CD4-positive, alpha-beta T cell treated with Interferon gamma for 1 hour (primary cell): ENCODE results near the gene CAPRIN2.

Experiments used
- DNase-seq: peaks from one replicate; pipeline ENCODE4 v3.0.0-alpha.2; 2020

CAPRIN2 gene

DNA sequence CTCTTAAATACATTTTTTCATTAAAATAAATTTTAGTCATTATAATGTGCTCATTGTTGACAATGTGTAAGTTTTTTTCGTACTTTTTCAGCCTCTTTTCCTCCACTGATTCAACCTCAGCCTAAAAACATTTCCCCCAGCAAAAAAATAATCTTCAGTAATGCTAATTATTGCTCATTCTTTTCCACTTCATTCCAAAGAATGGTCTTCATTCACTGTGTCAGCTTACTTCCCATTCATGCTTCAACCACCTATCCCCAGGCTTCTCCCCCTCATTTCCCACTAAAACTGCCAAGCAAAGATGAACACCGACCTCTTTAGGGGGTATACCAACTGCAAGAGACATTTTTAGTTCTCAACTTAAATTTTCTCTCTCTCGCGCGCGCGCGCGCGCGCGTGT lies 56.4 kb downstream of the CAPRIN2 start:
- no peak for DNase-seq

DNA sequence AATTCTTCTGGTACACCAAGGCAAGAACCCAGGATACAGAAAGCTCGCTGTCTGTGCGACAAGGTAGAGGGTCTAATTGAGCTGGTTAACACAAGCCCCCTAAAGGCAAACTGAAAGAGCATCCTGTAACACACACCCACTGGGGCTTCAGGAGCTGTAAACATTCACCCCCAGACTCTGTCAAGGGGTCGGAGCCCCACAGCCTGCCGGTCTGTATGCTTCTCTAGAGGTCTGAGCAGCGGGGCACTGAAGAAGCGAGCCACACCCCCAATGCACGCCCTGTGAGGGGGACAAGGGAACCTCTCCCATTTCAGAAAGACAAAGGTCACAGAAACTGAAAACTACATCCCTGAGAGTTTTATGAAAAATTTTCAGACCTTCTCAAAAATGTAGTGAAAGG lies 57.8 kb downstream of the CAPRIN2 start:
- DNase-seq = no peak

DNA sequence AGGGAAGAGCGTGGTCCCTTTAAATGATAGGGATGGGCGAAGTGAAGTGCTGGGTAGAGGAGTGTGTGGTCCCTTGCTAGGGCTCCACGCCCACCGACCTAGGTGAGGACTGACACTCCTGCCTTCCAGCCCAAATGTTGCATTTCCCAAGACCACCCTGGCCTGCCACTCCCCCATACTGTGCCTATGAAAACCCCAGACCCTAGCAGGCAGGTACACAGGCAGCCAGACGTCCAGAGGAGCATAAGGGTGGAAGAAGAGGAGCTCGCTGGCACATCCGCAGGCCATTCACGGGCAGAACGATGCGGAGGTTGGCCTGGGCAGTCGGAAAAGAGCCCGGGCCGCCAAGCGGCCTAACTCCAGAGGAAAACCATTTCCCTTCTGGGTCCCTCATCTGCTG lies 58.3 kb downstream of the CAPRIN2 start:
- DNase-seq = no peak

DNA sequence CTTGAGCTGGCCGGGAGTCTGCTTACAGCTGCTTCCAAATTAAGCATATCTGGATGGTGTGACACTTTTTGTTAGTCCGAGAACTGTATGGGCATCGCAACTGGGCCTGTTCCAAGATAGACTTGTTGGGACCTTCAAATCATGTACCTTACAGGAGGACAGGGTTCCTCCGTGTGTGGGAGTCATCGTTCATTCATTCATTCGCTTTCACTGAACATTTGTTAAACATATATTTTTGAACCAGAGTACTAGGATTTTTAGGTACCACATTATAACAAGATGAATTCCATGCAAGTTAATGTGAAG lies 58.7 kb downstream of the CAPRIN2 start:
- DNase-seq = no peak

DNA sequence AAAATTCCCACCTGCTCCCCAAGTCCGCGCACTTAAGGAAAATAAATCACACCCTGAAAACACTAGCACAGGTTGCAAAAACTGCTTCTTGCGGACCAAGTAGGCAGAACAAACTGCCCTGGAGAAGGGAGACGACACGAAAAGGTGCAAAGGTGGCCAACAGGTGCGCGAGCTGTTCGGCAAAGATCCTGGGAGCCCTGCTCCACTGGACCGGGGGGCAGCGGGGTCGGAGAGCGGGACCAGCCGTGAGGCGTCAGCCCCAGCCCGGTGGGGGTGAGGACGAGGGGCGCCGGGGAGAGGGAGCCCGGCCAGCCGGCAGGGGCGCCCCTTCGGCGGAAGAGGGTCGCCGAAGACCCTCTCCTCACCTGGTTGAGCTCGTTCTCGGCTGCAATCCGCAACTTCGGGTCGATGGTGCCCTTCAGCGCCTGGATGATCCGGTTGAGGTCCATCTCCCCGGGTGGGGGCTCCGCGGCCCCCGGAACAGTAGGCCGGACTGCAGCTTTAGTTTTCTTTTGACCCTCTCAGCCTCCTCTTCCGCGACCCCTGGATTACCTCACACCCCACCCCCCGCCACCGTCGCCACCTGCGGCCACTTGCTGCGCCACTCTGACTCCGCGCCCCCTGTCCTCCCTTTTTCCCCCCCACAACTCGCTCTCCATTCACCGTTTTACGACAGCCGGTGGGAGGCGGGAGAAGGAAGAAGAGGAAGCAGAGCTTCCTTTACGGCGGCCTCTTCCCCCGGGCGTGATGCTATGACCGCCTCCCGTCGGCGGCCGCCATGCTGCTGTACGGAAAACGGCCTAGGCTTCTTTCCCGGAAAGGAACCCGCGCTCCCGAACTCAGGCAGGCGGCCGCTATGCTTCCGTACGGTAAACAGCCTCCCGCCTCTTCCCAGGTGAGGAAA lies 59.3 kb downstream of the CAPRIN2 start, which contains the start of gene IPO8:
Gene IPO8, minus strand, starts transcription at position 671 of the 904 bp plus-strand sequence. Its CDS starts 222 bp downstream, at position 449.
- DNase-seq = peak; percentile 88

DNA sequence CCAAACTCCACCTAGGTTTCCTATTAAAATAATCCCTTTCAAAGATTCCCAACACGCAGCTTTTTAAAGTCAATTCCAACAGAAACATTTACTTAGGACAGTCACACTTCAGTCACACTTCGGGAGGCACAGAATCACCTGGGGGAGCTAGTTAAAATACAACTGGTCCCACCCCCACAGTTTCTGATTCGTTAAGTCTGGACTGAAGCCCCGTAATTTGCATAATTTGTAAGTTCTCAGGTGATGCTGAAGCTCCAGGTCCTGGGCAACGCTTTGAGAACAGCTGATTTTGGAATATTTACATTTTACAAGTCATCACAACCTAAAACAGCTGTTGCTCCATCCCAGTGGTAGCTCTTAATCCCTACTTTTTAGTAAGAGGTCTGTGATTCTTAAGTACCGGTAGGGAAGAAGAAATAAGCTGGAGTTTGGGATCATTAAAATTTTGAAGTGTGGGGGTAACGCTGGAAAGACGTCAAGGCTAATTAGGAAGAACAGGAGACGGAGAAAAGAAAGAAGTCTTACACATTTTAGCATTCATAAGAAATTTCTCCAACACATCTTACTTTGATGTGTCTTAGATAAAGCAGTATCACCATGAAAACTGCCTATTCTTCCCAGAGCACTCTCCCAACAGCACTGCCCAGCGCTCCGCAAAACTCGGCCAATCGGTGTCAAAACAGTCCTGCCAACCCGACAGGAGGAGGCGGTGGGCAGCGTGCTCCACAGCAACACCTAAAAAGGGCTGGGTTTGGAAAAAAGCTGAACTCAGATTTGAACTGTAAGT lies 60.1 kb downstream of the CAPRIN2 start:
- DNase-seq = peak; percentile 1

DNA sequence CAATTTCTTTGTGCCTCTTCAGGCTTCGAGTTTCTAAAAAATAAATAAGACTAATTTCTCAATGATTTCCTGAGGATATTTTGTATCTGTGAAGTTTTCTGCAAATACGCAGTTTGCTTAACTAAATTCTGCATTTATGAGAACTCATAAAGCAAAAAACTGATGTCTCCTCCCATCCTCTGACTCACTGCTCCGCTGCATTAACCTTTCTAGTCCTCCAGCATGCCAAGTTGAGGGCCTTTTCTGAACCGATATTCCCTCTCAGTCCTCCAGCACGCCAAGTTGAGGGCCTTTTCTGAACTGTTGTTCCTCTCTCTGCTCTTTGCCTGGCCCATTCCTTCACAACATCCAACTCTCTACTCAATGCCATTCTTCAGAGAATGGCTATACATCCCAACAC lies 62.3 kb downstream of the CAPRIN2 start:
- DNase-seq = no peak

DNA sequence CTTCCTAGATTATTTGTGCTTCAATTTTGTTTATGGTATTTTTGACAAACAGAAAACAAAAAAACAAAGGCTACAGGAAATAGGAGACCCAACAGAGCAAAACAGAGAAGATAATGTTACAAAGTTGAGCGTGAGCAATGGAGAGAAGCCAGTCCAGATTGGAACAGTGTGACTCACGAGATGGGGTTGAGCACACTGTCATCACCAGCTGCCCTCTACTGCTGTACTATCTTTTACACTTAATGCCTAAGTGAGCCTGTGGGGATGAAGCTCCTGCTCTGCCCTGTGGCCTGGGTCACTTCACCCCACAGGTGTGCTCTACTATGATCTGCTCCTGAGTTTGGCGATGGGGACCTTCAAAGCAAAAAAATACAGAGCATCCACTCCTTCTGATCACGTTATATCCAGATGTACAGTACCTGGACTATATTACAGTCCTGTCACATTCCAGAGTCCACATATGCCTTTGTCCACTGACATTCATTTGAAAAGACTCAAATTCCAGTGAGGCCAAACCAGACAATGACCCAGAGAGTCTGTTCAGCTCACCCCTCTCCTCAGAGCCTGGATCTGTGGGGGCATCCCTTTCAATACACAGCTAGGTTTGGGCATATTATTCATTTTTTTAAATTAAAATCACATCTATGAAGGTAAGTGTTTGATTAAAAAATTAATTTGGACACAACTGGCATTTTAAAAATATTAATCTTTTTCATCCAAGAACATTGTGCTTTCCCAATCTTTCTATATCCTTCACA lies 63.5 kb downstream of the CAPRIN2 start:
- DNase-seq = no peak

DNA sequence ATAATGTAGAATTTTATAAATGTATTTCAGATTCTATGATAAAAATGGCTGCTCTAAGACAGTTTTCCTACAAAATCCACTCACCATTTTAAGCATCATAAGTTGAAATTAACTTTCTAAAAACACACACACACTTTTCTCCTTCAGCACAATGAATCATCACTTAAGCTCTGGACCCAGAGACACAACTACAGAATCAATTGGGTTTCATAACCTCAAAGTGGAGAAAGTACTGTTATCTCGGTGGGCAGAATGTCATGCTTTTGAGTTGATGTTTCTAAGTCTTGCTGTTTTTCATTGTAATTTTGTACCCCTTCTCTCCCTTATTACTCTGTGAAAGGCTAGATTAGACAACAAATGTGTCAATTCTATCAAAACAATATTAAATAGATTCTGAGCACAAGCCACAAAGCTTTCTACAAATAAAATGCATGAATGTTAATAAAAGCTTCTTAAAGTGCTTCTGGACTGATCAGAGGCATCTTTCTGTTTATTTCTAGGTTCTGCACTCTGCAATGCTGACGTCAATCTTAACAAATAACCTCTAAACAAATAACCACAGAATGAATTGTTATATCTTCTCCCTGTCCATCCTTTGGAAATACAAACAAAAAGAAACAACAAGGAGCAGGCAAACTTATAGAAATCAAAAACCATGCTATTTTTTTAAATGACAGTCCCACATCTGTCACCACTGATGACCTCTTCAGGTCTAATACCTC lies 67.3 kb downstream of the CAPRIN2 start:
- no peak for DNase-seq

DNA sequence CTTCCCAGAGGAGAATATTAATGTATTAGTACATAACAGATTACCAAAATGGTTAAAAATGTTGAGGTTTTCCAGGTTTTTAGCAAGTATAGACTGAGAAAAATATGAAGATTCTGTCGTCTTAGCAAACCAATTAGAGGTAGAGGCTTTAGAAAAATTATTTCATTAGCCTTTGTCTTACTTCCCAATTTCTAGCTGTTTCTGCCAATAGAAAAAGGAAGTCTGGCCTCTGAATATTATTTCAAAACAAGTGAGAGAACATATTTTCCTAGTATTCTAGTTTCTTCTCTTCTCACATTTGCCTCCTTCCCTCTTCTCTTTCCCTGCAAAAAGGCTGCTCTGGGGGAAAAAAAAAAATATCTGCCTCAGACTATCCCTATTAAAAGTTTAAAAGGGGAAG lies 75.5 kb downstream of the CAPRIN2 start:
- DNase-seq = no peak

DNA sequence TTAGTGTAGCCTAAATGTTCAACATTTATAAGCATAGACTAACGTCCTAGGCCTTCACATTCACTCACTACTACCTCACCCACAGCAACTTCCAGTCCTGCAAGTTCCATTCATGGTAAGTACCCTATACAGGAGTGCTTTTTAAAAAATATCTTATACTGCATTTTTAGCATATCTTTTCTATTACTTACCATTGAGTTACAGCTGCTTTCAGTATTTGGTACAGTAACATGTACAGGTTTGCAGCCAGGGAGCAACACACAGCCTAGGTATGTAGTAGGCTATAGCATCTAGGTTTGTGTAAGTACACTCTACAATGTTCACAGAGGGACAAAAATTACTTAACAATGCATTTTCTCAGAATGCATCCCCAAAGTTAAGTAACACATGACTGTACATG lies 76.5 kb downstream of the CAPRIN2 start:
- no peak for DNase-seq

DNA sequence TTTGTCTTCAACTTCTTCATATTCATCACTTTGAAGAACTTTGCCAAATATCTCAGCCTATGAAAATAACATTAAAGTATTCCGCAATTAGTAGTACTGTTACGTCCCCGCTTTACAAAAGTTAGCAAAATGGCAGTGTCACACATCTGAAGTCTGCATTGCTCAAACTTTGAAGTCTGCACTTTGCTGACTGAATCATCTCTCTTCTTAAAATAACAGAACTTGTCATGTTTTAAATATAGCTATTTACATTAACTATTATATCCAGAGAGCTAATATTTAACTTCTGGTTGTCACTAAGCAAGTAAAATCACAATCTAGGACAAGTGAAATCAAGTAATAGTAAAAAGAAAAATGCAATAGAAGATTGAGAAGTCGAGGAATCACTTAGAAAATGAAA lies 93.5 kb downstream of the CAPRIN2 start:
- no peak for DNase-seq
